ENCODE measurements around the gene TSPAN4.

TSPAN4 gene

DNA sequence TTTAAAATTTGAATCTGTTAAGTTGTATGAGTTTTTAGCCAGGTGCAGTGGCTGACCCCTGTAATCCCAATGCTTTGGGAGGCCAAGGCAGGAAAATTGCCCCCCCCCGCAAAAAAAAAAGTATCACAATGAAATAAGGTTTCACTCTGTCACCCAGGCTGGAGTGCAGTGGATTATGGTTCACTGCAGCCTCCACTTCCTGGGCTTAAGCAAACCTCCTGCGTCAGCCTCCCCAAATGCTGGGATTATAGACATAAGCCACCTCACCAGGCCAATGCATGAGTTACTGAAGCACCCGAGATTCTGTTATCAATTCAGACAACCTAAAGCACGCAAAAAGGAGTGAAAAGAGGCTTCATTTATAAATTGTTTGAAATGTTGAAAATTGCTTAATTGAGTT lies 70.4 kb downstream of the TSPAN4 start:
- DNase-seq: no peak

DNA sequence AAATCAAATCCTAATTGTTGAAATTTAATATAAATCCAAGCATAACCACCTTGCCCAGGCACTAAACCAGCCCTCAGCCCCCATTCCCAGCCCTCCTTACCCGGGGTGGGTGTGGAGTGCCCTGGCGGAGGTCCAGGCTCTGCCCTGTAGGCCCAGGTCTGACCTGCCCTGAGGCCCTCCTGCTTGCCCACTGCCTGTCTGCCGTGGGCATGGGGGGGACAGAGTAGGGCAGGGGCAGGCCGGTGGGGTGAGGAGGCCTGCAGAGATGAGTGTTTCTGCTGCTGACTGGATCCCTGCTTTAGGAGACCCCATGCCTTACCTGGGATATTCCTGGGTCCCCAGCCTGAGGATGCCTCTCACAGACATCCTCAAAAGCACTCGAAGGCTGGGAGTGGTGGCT lies 71.6 kb downstream of the TSPAN4 start:
- no peak for DNase-seq

DNA sequence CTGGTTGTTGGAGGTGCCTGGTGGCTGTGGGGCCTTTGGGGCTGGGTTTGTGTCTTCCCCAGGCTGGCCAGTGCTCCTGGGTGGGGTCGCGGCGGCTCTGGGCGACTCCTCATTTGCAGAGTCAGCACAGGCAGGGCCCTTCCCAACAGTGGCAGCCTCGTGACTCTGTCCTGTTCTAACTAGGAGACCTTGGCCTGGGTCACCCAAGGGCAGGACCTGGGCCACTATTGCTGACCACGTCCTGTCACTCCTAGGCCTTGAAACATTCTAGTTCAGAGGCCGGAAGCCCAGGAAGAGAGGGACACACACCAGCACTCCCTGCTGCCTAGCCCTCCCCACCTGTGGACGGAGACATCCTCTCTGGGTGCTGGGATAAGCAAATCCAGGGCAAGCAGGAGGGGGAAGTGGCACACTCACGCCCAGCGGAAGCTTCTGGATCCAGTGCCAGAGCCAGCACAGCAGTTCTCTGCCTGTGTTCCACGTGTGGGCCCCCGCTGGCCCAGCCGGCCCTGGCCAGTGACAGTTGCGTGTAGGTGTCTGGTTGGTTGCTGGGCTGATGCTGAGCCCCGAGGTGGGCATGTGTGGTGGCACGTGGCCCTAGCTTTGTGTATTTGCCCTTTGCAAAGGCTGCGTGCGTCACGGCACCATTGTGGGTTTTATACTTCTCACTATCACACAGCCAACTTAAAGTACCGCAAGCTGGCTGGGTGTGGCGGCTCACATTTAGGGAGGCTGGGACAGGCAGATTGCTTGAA lies 72.3 kb downstream of the TSPAN4 start:
- DNase-seq: no peak

Data from activated CD8-positive, alpha-beta memory T cell treated with anti-CD3 and anti-CD28 coated beads, Interleukin-2, amount 50 U/mL, for 4 hours (primary cell).